NCI-H524 (cell line): Measurements from ENCODE around the gene TAS2R9.
"Not testable (repeated sequence)": the region's sequence is repeated elsewhere in the genome, so short reads cannot be mapped to it uniquely, and the experiment has no call there.

Source experiments
- DNase-seq, 2 experiments: peaks; one replicate each; lab custom pipeline; 2025; lab: John Stamatoyannopoulos, UW

Gene TAS2R9, protein sequence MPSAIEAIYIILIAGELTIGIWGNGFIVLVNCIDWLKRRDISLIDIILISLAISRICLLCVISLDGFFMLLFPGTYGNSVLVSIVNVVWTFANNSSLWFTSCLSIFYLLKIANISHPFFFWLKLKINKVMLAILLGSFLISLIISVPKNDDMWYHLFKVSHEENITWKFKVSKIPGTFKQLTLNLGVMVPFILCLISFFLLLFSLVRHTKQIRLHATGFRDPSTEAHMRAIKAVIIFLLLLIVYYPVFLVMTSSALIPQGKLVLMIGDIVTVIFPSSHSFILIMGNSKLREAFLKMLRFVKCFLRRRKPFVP

DNA sequence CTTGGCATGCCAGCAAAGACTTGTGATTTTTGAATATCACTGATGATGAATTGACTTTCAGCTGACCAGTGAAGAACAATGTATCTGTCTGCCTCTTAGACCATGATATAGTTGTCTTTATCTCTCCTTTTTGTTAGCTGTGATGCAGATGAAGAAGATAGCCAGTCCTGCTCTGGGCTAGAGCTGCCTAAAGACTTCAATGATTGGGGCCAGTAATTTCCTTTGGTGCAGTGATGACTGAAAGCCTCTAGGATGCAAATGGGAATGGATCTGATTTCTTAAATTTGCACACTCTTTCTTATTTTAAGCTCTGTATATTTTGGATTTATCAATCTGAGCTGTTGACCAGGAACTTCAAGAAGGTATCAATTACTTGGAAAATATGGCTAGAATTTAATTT lies at the start of gene TAS2R9:
Gene TAS2R9 (minus strand): TSS at position 101 of the 400 bp plus-strand sequence. CDS start 93 bp downstream, at position 8.
- DNase-seq: no peak

DNA sequence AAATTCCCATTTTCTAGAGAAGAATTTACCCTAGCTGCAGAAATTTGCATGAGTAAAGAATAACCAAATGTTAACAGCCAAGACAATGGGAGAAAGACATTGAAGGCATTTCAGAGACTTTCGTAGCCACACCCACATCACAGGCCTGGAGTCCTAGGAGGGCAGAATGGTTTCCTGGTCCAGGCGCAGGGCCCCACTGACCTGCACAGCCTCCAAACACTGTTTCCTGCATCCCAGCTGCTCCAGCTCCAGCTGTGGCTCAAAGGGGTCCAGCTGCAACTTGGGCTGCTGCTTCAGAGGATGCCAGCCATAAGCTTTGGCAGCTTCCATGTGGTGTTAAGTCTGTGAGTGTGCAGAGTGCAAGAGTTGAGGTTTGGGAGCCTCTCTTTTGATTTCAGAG lies 45.8 kb upstream of the TAS2R9 start:
- DNase-seq: no peak

- no peak for DNase-seq
Measured at GRCh38 chr12:10853776-10854175, 43.8 kb upstream of the TAS2R9 start.

DNA sequence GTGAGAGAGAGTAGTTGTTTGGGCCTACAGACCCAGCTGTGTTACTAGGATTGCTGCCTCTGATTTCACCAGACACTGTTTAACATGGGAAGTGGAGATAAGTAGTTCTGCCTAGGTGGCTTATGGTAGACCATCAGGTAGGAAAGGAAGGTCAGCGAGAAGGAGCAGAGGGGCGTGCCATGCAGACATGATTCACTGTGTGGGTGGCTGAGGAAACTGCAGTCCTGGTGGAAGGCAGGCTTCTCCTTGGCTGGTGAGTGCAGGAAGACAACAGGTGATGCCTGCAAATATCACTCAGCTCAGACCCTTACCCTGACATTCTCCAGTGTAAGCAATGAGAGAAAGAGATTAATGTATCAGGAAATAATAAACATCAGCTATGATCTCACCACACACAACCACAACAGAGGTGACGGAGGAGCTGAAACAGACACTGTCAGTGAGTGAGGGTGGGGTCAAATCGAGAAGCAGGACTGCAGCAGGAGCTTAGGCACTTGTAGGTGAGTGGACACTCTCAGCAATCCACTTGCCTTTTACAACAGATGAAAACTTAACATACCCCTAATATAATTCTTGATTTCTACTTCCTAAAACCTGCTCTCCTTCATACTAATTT lies 41.4 kb upstream of the TAS2R9 start:
- no peak for DNase-seq

- DNase-seq: no peak
Measured at GRCh38 chr12:10849425-10849878, 39.5 kb upstream of the TAS2R9 start, which contains the start of gene PRR4. Gene PRR4 (minus strand): TSS chr12:10849475. CDS start chr12:10849437, 38 bp downstream.

DNA sequence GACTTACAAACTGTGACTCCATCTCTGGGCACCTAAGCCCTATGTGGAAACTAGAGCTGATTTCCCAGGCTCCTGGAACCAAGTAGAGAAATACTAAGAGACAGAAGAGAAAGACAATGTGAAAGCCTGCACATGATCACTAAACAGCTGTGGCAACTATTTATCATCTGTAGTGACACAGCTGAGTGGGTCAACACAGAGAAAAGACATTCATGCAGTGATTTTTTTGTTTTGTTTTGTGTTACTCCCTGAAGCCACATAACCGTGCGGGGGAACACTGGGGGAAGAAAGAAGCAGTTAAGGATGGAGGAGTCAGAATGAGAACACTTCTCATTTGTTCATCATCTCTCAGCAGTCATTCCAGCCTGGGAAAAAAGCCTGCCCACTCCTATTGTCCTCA lies 37.8 kb upstream of the TAS2R9 start:
- no peak for DNase-seq

DNA sequence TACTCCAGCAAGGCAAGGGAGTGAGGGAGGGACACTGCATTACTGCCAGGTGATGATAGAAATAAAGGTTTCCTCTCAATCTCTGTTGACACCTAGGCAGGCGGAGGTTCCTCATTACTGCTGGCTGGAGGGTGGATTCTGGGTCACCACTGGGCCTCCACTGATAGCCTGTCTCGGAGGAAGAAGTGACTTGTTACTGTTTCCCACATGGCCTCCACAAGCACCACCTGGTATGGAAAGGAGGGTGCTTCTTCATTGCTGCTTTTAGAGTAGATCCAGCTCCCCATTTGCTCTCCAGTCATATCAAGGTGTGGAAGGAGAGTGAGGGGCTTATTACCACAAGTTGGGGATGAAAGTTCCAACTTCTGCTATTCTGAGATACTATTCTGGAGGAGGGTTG lies 32.9 kb upstream of the TAS2R9 start:
- DNase-seq: no peak

- no peak for DNase-seq
Measured at GRCh38 chr12:10838461-10838860, 28.5 kb upstream of the TAS2R9 start.

DNA sequence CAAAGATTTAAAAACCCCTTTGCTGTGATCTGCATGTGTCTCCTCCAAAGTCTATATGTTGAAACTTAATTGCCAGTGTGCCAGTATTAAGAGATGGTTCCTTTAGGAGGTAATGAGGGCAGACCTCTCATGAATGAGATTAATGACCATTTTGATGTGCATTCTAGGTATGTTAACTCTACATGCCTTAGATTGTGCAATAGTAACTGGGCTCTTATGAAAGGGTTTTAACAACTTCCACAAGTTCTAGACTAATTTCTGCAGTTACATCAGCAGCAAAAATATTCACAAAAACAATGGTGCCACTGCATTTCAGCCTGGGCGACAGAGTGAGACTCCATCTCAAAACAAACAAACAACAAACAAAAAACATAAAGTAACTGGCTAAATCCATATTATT lies 20.0 kb upstream of the TAS2R9 start:
- DNase-seq: no peak

DNA sequence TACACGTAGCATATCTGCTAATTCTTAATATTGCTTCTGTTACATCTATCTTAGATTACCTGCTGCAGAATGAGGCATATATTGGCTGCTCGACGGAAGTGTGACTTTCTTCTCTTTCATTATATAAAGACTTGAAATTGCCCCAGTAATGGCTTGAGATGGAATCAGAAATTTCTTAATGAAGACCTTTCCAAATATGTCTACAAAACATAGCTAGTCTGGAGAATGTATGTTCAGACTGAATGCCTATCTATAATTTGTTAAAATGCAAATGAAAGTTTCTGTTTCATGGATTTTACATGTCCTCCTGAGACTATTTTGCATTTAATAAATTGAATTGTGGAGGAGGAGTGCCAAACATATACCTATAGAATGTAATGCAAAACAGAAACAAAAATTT lies 16.3 kb upstream of the TAS2R9 start, which contains the start of gene TAS2R10:
Gene TAS2R10 (minus strand): TSS at position 101 of the 400 bp plus-strand sequence. CDS start 89 bp downstream, at position 12.
- DNase-seq: no peak

DNA sequence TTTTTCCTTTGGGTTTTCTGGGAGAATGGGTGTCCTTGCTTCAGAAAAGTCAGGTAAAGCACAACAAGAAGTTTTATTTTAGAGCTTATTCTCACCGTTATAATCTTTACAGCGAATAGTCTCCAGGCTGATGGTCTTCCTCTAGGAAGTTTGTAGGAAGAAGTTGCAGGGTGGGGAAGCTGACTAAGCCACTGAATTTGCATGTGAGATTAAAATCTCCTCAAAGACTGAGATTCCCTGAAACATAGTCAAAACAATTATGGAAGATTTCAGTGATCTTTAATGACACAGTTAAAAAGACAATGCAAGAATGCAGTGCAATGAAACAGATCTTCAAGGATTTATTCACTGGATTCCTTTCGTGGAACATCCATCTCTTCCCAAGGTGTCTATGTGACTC lies 15.0 kb upstream of the TAS2R9 start:
- DNase-seq: no peak

DNA sequence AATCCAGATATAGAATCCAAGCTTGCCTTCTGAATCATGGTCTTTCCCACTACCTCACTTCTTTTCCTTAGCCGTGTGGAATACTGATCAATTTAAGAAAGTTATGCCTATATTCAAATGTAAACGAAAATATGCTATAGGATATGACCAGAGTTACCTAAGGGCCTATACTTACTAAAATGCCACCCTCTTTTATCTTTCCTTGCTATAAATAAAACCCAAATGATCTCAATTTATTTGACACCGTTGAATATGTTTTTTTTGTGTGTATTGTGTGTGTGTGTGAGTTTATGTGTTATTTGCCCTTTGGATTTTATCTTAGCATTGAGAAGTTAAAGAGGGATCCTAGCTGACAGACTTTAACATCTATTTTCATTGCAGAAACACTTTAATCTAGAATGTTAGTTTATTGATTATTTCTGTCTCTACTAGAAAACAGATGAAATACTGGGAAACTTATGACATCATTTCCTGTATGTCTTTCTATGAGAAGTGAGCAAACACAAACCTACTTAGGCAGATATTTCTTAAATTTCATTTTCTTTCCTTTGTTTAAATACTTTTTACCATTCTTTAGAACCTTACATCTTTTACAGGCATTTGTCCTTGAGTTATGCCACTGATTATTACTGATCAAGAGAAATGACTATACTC lies 2.0 kb upstream of the TAS2R9 start:
- no peak for DNase-seq

- no peak for DNase-seq
Measured at GRCh38 chr12:10807186-10807585, 2.8 kb downstream of the TAS2R9 start, which contains the start of gene TAS2R8. Gene TAS2R8 (minus strand): TSS chr12:10807286. CDS start chr12:10806980, 306 bp downstream.

DNA sequence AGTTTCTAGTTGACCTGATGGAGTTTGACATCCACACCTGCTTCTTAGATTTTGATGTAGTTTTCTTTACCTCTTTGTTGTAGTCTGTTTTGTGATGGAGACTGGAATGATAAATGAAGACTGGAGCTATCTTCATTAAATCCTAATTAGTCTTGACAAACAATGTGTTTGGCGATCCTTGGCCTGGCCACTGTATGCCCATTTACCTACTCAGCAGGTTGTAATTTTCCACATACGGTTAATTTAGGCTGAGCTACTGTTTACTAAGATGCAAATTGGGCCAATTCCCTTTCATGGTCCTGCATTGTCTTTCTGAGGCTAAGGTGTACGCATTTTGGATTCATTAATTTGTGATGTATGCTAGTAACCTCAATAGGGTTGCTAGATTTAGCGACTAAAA lies 7.4 kb downstream of the TAS2R9 start, which contains the start of gene TAS2R7:
Gene TAS2R7 (minus strand): TSS at position 41 of the 400 bp plus-strand sequence. CDS start 57 bp downstream, outside the sequence.
- DNase-seq: no peak

GRCh38 chr12:10801741-10802140 lies 8.2 kb downstream of the TAS2R9 start:
- DNase-seq: no peak

- DNase-seq: no peak
Measured at GRCh38 chr12:10794222-10794621, 15.7 kb downstream of the TAS2R9 start.

GRCh38 chr12:10791769-10792168 lies 18.2 kb downstream of the TAS2R9 start:
- DNase-seq: not testable (repeated sequence)

GRCh38 chr12:10783252-10783651 lies 26.7 kb downstream of the TAS2R9 start:
- DNase-seq: no peak

- no peak for DNase-seq
Measured at GRCh38 chr12:10779103-10779502, 30.9 kb downstream of the TAS2R9 start.

- peak; percentile 18 to 48 for DNase-seq
Measured at GRCh38 chr12:10771132-10771733, 38.7 kb downstream of the TAS2R9 start.

- DNase-seq: no peak
Measured at GRCh38 chr12:10759657-10760056, 50.3 kb downstream of the TAS2R9 start.
